Osteocyte (in vitro differentiated cells): ENCODE results near the gene RHEB. TPM values are rescaled to one million over a fixed set of nuclear protein-coding genes. Genes with fewer than 3 reads are reported as not detected.

Experiments used
- DNase-seq: peaks from one replicate; pipeline ENCODE4 v3.0.0; 2021; ENCODE audit warnings: mixed read lengths; ENCODE audit not compliant: unreplicated experiment; ENCODE audit errors: extremely low spot score
- H3K27ac Mint-ChIP-seq: one replicate; pipeline ENCODE4 v1.8.0; 2021; ENCODE audit warnings: mild to moderate bottlenecking, mixed read lengths; ENCODE audit not compliant: unreplicated experiment
- H3K27me3 Mint-ChIP-seq: one replicate; pipeline ENCODE4 v1.8.0; 2021; ENCODE audit warnings: mixed read lengths; ENCODE audit not compliant: unreplicated experiment
- H3K36me3 Mint-ChIP-seq: one replicate; pipeline ENCODE4 v1.8.0; 2021; ENCODE audit warnings: mixed read lengths; ENCODE audit not compliant: unreplicated experiment
- H3K4me1 Mint-ChIP-seq: one replicate; pipeline ENCODE4 v1.8.0; 2021; ENCODE audit warnings: mixed read lengths; ENCODE audit not compliant: unreplicated experiment
- H3K4me3 Mint-ChIP-seq: one replicate; pipeline ENCODE4 v1.8.0; 2021; ENCODE audit warnings: mild to moderate bottlenecking, moderate library complexity, mixed read lengths; ENCODE audit not compliant: unreplicated experiment
- H3K9me3 Mint-ChIP-seq: one replicate; pipeline ENCODE4 v1.8.0; 2021; ENCODE audit warnings: mixed read lengths; ENCODE audit not compliant: unreplicated experiment
- CTCF ChIP-seq: fragments of 200-600 bp; sonication (generic); IDR thresholded peaks from 2 replicates; pipeline ENCODE4 v1.5.0; 2021; ENCODE audit warnings: antibody characterized with exemption, mild to moderate bottlenecking, moderate library complexity
- microRNA-seq: library from miRNA; unstranded; fragments of <30 nt; microRNA quantifications from one replicate; pipeline ENCODE4 v1.1.0, GENCODE V29; 2020; ENCODE audit not compliant: unreplicated experiment
- total RNA-seq: library from RNA; stranded (reverse); gene quantifications from 2 replicates; pipeline ENCODE4 v1.2.1, GENCODE V29; 2021

The RHEB gene
- total RNA-seq, 1 donor from 2014 or later = 97.7 TPM

- no peak for TF ChIP-seq CTCF
- Mint-ChIP-seq H3K36me3 (peaks cover 3% of the 10 kb centered on the region), H3K4me3 (no peak overlapping the region), H3K9me3 (peaks cover 16% of the 10 kb centered on the region), H3K27me3 (peaks cover 50% of the 10 kb centered on the region), H3K27ac (no peak overlapping the region), H3K4me1 (no peaks in the 10 kb centered on the region)
- no peak for DNase-seq
Observed at GRCh38 chr7:151420144-151420543, 99.6 kb downstream of the RHEB start.

DNA sequence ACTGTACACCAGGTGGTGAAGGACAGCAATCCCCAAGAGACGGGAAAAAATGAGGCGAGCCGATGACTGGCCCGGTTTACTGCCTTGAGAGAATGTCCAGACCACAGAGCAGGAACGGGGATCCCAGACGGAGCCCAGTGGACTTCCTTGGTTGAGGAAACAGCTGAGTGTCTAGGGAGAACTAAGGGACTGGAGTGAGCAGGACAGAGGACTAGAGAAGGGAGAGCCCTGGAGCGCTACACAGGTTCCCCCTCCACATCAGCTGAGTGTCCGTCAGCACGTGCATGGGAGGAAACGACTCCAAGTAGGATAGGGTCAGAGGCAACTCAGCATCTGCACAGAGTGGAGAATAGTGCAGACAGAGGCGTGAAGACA, 102.8 kb downstream of the RHEB start:
- Mint-ChIP-seq H3K4me1 (no peaks in the 10 kb centered on the region), H3K4me3 (no peak overlapping the region), H3K27ac (no peak overlapping the region), H3K27me3 (peaks cover 61% of the 10 kb centered on the region), H3K36me3 (peaks cover 3% of the 10 kb centered on the region), H3K9me3 (peaks cover 11% of the 10 kb centered on the region)
- DNase-seq = no peak
- TF ChIP-seq CTCF = no peak

GRCh38 chr7:151416112-151416940, 103.4 kb downstream of the RHEB start:
- peaks cover 66% of the 10 kb centered on the region for H3K27me3 Mint-ChIP-seq
- DNase-seq = no peak
- no peak overlapping the region for H3K4me3 Mint-ChIP-seq
- H3K4me1 Mint-ChIP-seq = no peaks in the 10 kb centered on the region
- H3K27ac Mint-ChIP-seq = no peak overlapping the region
- peaks cover 7% of the 10 kb centered on the region for H3K9me3 Mint-ChIP-seq
- H3K36me3 Mint-ChIP-seq = peaks cover 3% of the 10 kb centered on the region
- no peak for TF ChIP-seq CTCF

Small RNA genes within 50 kb of the gene (microRNA-seq; reads per million reads assigned to microRNA genes)
- gene MIR3907 = not detected

Other genes starting within 250 kb of the RHEB start
- 61.7 and 63.0 TPM in 2 replicates for gene NUB1, start 178.1 kb downstream of the RHEB start, total RNA-seq
- gene WDR86, start 109.9 kb downstream of the RHEB start, total RNA-seq = 0.39 TPM in 1 of 2 replicates, not detected in the other
- gene CRYGN, start 79.8 kb downstream of the RHEB start, total RNA-seq = not detected in 2 replicates